ENCODE data around the gene RCBTB1. TPM values are rescaled to one million over a fixed set of nuclear protein-coding genes. Genes with fewer than 3 reads are reported as not detected.
A peak's percentile ranks its signal among the peaks of the same experiment; 100 is the strongest.

RCBTB1 gene
- total RNA-seq, 1 experiment from 2014 or later: 16.8 TPM

- BruUV-seq (replicated peaks): no TSS peak
- Mint-ChIP-seq H3K4me1 (ENCODE audit: insufficient read depth, unreplicated experiment) (no peaks in the 10 kb centered on the region), H3K4me3 (ENCODE audit: unreplicated experiment) (no peak overlapping the region), H3K9me3 (ENCODE audit: unreplicated experiment) (no peaks in the 10 kb centered on the region), H3K27me3 (ENCODE audit: insufficient read depth, unreplicated experiment) (no peaks in the 10 kb centered on the region), H3K27ac (ENCODE audit: low read depth, unreplicated experiment) (no peak overlapping the region), H3K36me3 (ENCODE audit: insufficient read depth, unreplicated experiment) (peaks cover 45% of the 10 kb centered on the region)
- peak; percentile 33 for DNase-seq (ENCODE audit: unreplicated experiment)
- TF ChIP-seq, protein P1, sequence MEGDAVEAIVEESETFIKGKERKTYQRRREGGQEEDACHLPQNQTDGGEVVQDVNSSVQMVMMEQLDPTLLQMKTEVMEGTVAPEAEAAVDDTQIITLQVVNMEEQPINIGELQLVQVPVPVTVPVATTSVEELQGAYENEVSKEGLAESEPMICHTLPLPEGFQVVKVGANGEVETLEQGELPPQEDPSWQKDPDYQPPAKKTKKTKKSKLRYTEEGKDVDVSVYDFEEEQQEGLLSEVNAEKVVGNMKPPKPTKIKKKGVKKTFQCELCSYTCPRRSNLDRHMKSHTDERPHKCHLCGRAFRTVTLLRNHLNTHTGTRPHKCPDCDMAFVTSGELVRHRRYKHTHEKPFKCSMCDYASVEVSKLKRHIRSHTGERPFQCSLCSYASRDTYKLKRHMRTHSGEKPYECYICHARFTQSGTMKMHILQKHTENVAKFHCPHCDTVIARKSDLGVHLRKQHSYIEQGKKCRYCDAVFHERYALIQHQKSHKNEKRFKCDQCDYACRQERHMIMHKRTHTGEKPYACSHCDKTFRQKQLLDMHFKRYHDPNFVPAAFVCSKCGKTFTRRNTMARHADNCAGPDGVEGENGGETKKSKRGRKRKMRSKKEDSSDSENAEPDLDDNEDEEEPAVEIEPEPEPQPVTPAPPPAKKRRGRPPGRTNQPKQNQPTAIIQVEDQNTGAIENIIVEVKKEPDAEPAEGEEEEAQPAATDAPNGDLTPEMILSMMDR (IDR thresholded peaks at IDR 0.05; ENCODE audit: unreplicated experiment): no peak
- intact Hi-C loops (cut with micrococcal nuclease): no loop called here
- ChIA-PET CTCF (no interaction called here), POLR2A (interaction anchor here (0.9 kb wide), 1 partner anchor 9 kb away, joined by 4 read pairs; no protein-coding TSS in a partner anchor)
Measured at GRCh38 chr13:49563516-49563915, 21.8 kb downstream of the RCBTB1 start.

DNA sequence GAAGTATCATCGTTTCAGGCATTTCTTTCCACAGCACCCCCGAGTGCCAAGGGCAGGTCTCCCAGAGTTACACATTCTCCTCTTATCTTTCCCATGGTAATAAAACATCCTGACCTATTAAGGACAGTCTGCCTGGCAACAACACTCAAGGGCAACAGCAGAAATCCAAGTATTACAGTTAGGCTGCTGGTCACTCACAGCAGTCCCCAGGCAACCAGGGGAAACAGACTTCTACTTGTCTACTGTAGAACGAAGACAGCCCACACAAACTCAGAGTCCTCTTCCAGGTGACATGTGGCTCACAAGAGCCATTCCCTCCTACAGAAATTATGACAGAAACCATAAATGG is 24.3 kb downstream of the RCBTB1 start:
- Mint-ChIP-seq H3K27ac (ENCODE audit: low read depth, unreplicated experiment) (peak overlapping the region; percentile 40), H3K4me1 (ENCODE audit: insufficient read depth, unreplicated experiment) (no peaks in the 10 kb centered on the region), H3K36me3 (ENCODE audit: insufficient read depth, unreplicated experiment) (peaks cover 61% of the 10 kb centered on the region), H3K27me3 (ENCODE audit: insufficient read depth, unreplicated experiment) (no peaks in the 10 kb centered on the region), H3K9me3 (ENCODE audit: unreplicated experiment) (no peaks in the 10 kb centered on the region), H3K4me3 (ENCODE audit: unreplicated experiment) (no peak overlapping the region)
- BruUV-seq (replicated peaks): no TSS peak
- TF ChIP-seq, protein P1 (IDR thresholded peaks at IDR 0.05; ENCODE audit: unreplicated experiment): no peak
- ChIA-PET CTCF (interaction anchor here (0.7 to 1.1 kb wide), 2 partner anchors 14 to 177 kb away, joined by 3 to 4 read pairs; no protein-coding TSS in a partner anchor), POLR2A (interaction anchor here (0.8 kb wide), 1 partner anchor 10 kb away, joined by 6 read pairs; no protein-coding TSS in a partner anchor)
- DNase-seq (ENCODE audit: unreplicated experiment): no peak
- intact Hi-C loops (cut with micrococcal nuclease): no loop called here

- no peak overlapping the region for H3K4me3 Mint-ChIP-seq (ENCODE audit: unreplicated experiment)
Measured at GRCh38 chr13:49560270-49561061, 24.9 kb downstream of the RCBTB1 start.

DNA sequence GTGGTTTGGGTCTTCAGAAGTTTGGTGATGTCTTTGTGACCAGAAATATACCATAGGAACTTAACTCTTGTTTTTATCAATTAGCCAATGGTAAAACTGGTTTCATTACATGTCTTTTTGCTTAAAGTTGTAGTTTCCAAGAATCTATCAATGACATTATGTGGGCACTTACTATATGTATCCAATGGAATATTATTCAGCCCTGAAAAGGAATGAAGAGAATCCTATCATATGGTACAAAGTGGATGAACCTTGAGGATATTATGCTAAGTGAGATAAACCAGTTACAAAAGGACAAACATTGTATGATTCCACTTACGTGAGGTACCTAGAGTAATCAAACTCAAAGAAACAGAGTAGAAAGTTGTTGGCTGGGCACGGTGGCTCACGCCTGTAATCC is 26.4 kb downstream of the RCBTB1 start:
- ChIA-PET POLR2A (no interaction called here), CTCF (no interaction called here)
- TF ChIP-seq, protein P1 (IDR thresholded peaks at IDR 0.05; ENCODE audit: unreplicated experiment): no peak
- Mint-ChIP-seq H3K4me3 (ENCODE audit: unreplicated experiment) (no peak overlapping the region), H3K27me3 (ENCODE audit: insufficient read depth, unreplicated experiment) (no peaks in the 10 kb centered on the region), H3K4me1 (ENCODE audit: insufficient read depth, unreplicated experiment) (no peaks in the 10 kb centered on the region), H3K9me3 (ENCODE audit: unreplicated experiment) (no peaks in the 10 kb centered on the region), H3K36me3 (ENCODE audit: insufficient read depth, unreplicated experiment) (peaks cover 65% of the 10 kb centered on the region), H3K27ac (ENCODE audit: low read depth, unreplicated experiment) (no peak overlapping the region)
- BruUV-seq (replicated peaks): no TSS peak
- no peak for DNase-seq (ENCODE audit: unreplicated experiment)
- intact Hi-C loops (cut with micrococcal nuclease): no loop called here

More at GRCh38 chr13:49560270-49561061, 24.9 kb downstream of the RCBTB1 start:
- BruUV-seq (replicated peaks): no TSS peak
- CTCF ChIA-PET: interaction anchor here (0.6 to 1.1 kb wide), 4 partner anchors 12 to 184 kb away, joined by 3 to 4 read pairs (median 4); no protein-coding TSS in a partner anchor
- POLR2A ChIA-PET: interaction anchor here (0.6 to 0.9 kb wide), 6 partner anchors 10 to 624 kb away, joined by 3 to 6 read pairs (median 4); no protein-coding TSS in a partner anchor
- intact Hi-C loops (cut with micrococcal nuclease): no loop called here
- Mint-ChIP-seq H3K4me1 (ENCODE audit: insufficient read depth, unreplicated experiment) (no peaks in the 10 kb centered on the region), H3K27ac (ENCODE audit: low read depth, unreplicated experiment) (peak overlapping the region; percentile 40), H3K9me3 (ENCODE audit: unreplicated experiment) (no peaks in the 10 kb centered on the region), H3K27me3 (ENCODE audit: insufficient read depth, unreplicated experiment) (no peaks in the 10 kb centered on the region), H3K36me3 (ENCODE audit: insufficient read depth, unreplicated experiment) (peaks cover 58% of the 10 kb centered on the region)
- TF ChIP-seq, protein P1 (IDR thresholded peaks at IDR 0.05; ENCODE audit: unreplicated experiment): no peak
- DNase-seq (ENCODE audit: unreplicated experiment): peak; percentile 41
